Choroid plexus epithelial cell (primary cell): ENCODE results near the gene RNF41.

ENCODE experiments used
- DNase-seq: peaks from one replicate; pipeline ENCODE4 v3.0.0-alpha.2; 2010; ENCODE audit warnings: low read depth
- H3K4me3 ChIP-seq: 2 replicates; pipeline ENCODE4 v1.5.1; 2011; ENCODE audit warnings: low read depth, mild to moderate bottlenecking, control low read depth, low read length, moderate library complexity
- TF ChIP-seq, protein P1 (sequence below): conservative IDR thresholded peaks from 2 replicates; pipeline ENCODE4 v1.5.1; 2011; ENCODE audit warnings: low read depth, mild to moderate bottlenecking, control low read depth, inconsistent platforms, low read length, moderate library complexity

The RNF41 gene

DNA sequence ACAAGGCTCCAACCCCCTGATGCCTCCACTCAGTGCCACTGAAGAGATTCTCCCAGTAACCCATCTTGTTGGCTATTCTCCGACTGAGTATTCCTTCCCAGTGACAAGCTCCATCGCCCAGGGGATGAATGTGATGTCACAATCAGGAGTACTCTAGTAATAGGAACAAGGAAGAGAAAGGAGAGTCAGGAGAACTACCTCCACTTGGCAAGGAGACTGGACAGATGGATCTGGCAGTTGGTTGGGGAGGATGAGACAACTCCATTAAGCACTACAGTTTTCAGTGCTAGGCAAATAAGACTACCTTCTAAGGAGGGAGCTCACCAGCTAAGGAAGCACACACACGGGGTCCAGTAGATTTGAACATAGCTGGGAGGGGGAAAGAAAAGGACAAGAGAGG, 5.3 kb downstream of the RNF41 start:
- DNase-seq, result no peak
- TF ChIP-seq, protein P1, sequence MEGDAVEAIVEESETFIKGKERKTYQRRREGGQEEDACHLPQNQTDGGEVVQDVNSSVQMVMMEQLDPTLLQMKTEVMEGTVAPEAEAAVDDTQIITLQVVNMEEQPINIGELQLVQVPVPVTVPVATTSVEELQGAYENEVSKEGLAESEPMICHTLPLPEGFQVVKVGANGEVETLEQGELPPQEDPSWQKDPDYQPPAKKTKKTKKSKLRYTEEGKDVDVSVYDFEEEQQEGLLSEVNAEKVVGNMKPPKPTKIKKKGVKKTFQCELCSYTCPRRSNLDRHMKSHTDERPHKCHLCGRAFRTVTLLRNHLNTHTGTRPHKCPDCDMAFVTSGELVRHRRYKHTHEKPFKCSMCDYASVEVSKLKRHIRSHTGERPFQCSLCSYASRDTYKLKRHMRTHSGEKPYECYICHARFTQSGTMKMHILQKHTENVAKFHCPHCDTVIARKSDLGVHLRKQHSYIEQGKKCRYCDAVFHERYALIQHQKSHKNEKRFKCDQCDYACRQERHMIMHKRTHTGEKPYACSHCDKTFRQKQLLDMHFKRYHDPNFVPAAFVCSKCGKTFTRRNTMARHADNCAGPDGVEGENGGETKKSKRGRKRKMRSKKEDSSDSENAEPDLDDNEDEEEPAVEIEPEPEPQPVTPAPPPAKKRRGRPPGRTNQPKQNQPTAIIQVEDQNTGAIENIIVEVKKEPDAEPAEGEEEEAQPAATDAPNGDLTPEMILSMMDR, result no peak
- H3K4me3 ChIP-seq, result no peak overlapping the region

DNA sequence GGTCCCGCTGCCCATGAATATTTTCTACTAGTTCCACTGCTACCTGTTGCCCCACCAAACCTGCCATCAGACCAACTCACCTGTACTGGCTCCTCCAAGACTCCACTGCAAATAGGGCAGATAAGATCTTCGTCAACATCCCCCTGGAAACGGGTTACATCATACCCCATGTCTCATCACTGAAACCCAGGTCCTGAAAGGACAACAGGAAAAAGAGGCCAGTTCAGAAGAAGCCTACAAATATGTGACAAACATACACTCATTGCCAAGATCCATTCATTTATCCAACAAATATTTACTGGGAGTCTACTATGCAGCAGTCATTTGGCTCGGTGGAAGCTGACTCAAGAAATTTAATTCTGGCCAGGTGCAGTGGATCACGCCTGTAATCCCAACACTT, 7.8 kb downstream of the RNF41 start:
- DNase-seq, result no peak
- TF ChIP-seq, protein P1, result no peak
- H3K4me3 ChIP-seq, result no peak overlapping the region

DNA sequence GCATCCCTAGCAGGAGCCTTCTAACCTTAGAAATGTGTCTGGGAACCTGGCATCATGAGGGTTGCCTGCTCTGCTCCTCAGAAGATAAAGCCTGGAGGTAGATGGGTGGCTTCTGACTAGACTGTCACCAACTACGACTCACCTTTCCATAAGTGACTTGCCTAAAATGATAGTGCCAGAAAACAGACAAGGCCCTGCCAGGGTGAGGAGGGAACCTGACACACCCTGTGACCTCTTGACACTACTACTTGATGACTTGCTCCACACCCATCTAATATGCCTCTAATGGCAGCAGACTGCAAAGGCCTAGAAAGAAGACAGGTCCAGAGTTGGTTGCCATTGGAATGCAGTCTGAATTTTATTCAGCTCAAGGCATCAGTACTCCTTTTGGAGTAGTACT, 9.4 kb downstream of the RNF41 start:
- DNase-seq, result no peak
- TF ChIP-seq, protein P1, result no peak
- no peak overlapping the region for H3K4me3 ChIP-seq

- no peak for DNase-seq
- TF ChIP-seq, protein P1, result no peak
- H3K4me3 ChIP-seq, result no peak overlapping the region
Measured at GRCh38 chr12:56208006-56208405, 13.7 kb downstream of the RNF41 start.

GRCh38 chr12:56206452-56207166, 15.1 kb downstream of the RNF41 start:
- TF ChIP-seq, protein P1, result peak; percentile 85
- DNase-seq, result peak; percentile 73
- no peak overlapping the region for H3K4me3 ChIP-seq

DNA sequence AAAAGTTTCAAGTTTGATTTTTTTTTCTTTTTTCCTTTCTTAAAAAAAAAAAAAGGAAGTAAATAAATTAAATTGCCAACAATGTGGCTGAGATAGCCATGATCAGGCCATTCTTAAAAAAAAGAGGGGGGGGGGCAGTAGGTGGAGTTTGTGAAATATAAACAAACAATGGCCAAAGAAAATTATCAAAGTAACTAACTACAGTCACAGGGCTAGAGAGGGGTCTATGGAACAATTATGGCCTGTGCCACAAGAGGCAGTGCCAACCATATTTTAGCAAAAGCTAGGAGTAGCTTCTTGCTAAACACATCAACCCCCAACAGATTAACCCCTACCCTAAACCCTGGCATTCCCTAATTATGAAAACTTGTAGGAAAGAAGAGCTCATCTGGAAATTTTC, 16.3 kb downstream of the RNF41 start:
- TF ChIP-seq, protein P1, result peak; percentile 18
- no peak for DNase-seq
- no peak overlapping the region for H3K4me3 ChIP-seq

DNA sequence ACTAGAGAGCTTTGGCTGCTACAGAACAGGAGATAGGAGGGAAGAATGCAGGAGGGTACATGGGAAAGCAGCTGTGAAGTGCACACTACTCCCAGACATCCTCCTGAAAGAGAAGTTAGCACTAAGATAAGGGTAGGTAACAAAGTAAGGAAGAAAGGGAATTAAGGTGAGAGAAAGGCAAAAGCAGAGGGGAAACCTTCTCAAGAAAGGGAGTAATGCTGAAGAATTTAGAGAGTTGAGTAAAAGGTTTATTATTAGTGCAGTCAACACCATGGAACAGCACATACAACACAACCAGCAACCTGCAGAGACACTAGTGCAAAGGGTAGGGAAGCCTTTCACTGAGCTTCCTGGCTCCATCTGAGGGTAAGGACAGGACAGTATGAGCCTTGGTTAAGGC, 17.4 kb downstream of the RNF41 start:
- H3K4me3 ChIP-seq, result no peak overlapping the region
- TF ChIP-seq, protein P1, result no peak
- DNase-seq, result no peak
